ENCODE data around the gene NHS.

DNA sequence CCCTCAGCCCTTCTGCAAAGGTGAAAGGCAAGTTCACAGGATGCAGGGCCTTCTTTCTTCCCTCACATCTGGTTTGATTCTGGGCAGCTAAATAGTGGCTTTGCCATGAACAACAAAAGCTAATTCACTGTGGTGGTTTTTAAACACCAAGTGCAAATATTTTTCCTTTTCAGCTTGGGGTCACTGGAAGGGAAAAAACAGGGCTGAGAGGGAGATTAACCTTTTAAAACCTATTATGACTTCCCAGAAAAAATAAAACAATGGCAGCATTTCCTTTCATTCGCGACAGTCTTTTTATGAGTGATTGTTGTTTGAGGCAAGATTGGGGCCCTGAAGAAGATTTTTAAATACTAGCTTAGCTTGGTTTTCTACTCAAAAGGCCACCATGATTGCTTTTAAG lies 258.5 kb downstream of the NHS start:
- TF ChIP-seq POLR2AphosphoS5 (IDR thresholded peaks at IDR 0.05; ENCODE audit: insufficient read depth in 1 of 2, low read depth in 1 of 2) (no peak), CTCF (IDR thresholded peaks at IDR 0.05) (no peak), POLR2A (IDR thresholded peaks at IDR 0.05) (no peak)

Measured in vagina (tissue), 2 donors.